NCI-H146 (cell line): ENCODE results near the gene PGBD5.

Experiments used
- DNase-seq: peaks from one replicate; lab custom pipeline; 2025; lab: John Stamatoyannopoulos, UW

PGBD5 gene

DNA sequence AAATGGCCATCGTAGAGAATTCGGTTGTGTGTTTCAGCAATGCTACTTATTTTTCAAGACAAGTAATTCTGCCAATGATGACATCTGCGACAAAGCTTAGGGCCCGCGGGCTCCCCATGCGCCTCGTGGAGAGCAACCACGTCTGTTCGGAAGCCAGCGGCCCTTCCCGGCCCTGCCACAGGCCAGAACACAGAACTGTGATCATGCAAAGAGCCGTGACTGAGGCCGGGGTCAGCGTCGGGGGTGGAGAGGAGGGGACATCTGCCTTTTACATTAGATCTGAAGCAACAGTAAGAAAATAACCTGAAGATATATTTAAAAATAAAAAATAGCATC lies 103.7 kb downstream of the PGBD5 start:
- no peak for DNase-seq

DNA sequence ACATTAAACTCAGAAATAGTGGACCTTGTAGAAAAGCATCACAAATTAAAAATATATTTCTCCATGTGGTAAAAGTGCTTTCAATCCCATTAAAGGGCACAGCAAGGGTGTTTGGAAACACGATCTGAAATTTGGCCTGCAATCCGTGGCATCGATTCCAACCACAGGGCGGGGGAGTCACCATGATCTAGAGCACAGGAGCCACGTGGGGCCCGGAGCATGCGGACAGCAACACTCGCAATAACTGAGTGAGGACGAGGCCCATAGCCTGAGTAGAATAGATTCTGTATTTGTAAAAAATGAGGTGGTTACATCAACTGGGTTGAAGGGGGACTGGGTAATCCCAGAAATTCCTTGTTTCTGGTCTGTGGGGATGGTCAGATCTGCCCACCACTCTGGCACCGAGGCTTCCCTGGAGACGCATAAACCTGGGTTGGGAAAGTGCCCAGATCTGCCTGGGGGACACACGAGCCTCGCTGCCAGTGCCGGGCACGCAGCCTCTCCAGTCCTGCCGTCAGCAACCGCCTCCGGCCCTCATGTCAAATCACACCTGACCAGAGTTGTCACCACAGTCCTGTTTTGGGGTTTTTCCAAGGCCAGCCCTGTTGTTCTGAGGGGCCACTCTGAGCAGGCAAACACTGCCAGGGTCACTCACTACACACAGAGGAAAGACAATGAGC lies 104.3 kb downstream of the PGBD5 start:
- DNase-seq: no peak

DNA sequence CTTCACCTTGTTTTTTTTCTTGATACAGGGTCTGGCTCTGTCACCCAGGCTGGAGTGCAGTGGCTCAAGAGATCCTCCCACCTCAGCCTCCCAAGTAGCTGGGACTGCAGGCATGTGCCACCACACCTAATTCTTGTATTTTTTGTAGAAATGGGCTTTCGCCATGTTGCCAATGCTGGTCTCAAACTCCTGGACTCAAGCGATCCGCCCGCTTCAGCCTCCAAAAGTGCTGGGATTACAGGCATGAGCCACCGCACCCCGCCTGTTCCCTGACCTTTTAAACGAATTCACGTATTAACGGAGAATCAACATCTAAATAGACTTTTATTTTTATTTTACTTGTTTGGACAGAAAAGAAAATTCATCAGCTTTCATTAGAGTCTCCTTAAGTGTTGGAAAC lies 104.8 kb downstream of the PGBD5 start:
- no peak for DNase-seq

DNA sequence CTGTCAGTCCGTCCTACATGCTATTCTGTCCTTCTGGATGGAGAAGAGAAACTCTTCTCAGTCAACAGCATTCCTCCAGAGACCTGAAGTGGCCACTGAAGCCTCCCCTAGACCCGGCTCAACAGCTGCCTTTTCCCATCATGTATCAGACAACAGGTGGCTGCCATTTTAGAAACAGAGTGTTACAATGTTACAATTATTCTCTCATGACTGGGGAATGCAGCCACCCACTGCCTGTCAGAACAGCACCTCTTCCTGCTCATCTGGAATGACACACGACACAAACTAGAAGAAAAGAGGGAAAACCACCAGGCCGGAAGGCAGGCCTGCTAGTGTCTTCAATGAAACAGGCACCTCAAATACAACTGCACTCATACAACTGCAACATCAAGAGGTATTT lies 105.3 kb downstream of the PGBD5 start:
- no peak for DNase-seq

DNA sequence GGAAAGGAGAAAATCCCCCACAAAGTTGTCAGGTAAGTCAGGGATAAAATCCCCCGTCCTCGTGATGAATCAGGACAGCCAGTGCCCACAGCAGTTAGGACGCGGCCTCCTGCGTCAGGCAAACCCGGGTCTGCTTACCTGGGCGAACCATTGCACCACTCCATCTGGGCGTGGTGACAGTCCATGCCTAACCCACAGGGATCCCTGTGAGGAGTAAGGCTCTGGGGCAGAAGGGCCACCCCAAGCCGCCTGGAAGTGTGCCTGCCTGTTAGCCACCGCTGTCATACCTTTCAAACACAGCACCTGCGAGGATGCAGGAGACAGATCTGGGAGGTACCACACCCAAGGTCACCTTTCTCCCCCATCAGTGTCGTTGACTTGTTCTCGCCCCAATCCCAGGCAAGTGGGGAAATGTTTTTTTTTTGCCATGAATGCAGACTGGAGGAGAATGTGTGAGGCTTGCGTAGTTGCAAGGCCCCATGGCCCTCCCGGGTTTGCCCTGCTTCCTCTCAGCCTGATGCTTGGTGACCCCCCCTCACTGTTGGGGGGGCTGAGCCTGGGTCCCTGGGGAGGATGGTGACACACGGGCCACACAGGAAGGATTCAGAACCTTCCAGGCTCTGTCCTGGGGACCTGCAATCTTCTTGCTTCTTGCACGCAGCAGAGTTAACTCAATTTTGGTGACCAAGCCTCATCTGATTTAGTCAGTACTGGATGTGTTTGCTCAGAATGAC lies 107.0 kb downstream of the PGBD5 start:
- DNase-seq: no peak

DNA sequence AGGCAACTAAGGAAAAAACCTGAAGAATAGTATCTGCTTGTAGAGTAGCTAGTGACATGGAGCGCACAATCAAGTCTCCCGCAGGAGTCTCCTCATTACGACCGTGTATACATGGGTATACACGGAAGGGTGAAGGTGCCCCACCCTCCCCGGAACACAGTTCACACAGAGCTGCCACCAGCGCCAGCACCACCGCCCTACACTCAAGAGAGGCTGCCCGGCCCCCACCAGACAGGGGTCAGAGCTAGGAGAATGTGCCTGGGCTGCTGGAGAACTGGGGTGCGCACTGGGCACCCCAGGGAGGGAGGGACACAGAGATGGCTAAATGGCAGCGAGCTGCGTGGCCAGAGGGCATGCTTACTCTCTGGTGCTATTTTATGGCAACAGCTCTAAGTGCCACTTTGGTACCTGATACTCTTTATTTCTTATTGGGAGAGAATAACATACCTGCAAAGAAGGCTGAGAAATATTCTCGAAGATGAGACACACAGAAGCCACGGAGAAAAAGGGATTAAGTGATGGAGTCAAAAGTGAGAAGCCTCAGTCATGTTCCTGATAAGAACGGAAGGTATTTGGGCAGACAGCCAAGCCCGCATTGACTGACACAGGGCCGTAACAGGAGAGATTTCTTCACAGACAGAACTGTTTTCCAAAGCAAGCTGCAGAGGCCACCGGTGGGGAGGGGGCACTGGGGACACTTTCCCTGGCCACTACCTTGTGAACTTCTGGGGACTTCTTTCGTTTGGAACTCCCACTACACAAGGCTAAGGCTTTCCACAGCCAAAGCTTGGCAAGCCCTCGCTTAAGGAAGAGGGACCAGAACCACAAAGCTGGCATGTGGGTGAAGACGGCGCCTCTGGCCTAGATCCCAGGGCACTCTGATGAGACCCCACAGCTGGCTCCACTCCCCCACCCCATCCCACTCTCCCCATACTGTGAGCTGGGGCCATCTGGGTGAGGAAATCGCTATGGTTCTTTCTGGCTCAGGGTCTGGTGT lies 108.0 kb downstream of the PGBD5 start:
- no peak for DNase-seq

DNA sequence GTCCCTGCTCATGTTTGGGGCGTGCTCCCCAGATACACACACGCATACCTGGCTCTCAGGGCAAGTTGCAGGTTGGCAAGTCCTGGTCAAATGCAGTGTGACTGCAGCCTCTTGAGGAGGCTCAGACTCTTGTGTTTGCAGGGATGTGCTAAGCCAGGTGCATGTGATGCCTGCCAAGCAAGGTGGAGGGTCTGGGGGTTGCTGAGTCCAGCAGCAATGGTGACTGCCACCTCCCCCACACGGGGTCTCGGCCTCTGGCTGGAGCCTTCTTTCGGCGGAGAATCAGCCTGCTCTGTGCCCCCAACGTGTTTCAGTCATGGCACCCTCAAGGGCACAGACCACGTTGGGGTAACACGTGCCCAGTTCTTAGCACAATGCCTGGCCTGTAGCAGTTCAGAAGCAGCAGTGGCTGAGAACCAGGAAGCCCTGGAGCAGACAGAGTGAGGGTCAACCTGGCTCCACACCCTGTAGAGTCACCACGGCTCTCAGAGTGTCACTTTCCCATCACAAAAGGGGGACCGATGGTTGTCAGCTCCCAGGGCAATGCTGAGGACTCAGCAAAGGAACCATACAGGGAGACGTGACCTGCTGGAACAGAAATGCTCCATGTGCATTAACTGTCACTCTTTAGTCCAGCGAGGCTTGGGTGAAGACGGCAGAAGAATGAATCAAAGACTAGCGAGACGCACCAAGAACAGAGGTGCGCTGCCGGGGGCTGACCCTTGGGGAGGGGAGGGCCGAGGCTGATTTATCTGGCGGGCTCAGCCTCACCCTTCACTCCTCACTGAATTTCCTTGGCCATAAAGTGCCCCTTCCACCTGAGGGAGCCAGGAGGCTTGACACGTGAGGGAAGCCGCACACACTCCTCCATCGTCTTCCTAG lies 109.0 kb downstream of the PGBD5 start:
- DNase-seq: no peak

DNA sequence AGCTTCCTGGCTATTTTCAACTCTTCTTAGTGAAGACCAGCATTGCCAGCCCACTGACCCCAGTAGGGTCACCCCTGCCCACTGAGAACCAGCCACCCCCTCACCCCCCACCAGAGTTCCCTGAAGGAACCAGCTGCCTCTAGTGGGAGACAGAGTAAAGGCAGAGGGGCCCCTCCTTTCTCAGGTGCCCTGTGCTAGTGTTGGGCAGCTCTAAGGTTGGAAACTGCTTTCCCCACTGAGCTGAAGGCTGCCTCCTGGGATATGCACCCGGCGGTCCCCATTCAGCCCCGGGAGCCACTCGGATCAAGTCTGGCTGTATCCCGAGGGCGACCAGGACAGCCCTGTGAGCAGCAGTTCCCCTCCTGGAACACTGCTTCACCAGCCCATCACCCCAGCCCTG lies 111.0 kb downstream of the PGBD5 start:
- DNase-seq: no peak

DNA sequence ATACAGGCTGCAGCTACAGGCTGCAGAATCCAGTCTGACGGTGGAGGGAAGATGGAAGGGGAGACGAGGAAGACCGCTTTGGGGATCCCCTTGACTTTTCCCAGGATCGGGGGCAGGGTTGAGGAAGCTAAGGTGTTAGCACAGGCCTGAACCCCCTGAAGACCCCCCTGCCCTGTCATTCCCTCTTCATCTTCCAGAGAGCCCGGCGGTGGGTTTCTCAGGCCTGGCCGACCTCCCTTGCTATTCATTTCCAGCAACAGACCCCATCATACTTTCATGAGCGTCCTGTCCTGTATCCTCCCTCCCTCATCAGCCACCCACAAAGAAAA lies 112.0 kb downstream of the PGBD5 start:
- DNase-seq: no peak

DNA sequence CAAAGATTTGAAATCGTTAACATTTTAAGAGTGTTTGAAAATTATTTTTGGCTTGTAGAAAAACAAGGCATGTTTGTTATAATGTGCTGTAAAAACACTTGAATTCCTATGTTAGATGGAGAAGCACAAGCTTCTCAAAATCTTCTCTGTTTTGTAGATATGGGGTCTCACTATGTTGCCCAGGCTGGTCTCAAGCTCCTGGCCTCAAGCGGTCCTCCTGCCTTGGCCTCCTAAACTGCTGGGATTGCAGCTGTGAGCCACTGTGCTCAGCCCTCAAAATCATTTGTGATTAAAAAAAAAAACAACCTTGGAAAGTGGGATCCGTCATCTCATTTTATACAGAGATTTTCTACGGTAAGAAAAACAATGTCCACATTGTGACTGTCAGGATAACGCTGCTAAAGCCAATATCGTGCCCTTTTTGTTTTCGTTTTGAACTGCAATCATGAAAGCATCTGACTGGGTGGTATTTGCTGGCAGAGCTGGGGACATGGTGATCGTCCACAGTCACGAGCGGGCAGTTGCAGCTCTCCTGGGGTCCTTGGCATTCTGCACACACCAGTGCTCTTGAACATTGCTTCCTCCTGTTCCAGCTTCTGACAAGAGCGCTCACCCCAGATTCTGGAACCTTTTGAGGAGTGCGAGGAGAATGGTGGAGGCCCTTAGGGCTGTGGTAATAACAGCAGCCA lies 112.5 kb downstream of the PGBD5 start:
- DNase-seq: no peak

DNA sequence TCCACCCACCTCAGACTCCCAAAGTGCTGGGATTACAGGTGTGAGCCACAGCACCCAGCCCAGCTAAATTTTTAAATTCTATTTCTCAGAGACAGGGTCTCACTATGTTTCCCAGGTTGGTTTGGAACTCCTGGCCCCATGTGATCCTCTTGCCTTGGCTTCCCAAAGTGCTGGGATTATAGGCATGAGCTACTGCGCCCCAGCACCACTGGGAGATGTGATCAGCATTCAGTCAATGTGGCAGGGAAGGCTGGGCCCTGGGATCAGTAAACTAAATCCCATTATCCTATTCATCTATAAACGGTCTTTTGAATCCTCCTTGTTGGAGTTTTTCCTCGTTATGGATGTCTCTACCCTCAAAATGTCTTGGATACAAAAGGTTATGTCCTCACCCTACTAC lies 113.5 kb downstream of the PGBD5 start:
- no peak for DNase-seq

DNA sequence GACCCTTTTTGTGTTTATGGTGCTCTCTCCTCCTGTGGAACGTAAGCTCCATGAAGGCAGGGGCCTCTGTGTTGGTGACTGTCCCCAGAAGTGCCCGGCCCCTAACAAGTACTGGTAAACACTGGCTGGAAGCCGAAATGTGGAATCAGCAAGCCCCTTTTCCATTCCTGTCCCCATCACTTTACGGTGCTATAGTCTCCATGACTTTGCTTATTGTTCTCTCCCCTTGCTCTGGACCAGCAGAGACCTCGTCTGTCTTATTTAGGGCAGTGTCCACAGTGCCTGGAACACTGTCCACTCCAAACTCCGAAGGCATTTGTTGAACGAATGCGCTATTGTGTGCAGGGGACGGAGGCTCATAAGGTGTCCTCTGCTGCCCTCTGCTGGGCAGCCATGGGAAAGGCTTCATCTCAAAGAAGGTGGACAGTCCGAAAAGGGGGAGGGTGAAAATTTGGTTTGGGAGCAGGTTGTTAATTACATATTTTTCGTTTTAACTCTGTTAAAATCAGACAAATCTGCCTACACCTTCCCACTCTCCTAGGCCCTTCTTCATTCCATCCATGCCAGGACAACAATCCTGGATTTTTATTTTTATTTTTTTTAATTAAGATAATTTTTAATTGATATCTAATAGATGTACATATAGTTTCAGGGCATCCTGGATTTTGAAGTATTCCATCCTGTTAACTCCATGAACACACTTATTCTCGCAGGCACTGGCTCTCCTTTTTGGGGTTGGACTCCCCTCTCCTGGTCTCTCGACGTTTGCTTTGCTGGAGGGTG lies 115.6 kb downstream of the PGBD5 start:
- DNase-seq: peak; percentile 79

DNA sequence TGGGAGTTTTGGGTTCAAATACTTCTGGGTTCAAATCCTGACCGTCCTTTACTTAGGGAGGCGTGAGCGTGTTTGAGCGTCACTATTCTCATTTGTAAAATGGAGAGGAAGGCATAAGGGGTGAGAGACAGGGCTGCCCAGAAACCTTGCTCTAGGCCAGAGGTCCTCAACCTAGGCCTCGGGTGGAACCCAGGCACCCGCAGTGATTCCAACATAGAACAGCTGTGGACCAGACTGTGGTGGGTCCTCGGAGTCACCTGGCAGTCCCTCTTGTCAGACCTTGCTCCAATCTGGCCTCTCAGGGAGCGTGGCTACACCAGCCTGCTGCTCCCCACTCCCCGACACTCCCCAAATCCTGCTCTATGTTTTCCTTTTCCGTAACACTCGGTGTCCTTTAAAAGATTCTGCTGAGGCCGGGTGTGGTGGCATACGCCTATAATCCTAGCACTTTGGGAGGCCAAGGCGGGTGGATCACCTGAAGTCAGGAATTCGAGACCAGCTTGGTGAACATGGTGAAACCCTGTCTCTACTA lies 116.4 kb downstream of the PGBD5 start:
- no peak for DNase-seq

DNA sequence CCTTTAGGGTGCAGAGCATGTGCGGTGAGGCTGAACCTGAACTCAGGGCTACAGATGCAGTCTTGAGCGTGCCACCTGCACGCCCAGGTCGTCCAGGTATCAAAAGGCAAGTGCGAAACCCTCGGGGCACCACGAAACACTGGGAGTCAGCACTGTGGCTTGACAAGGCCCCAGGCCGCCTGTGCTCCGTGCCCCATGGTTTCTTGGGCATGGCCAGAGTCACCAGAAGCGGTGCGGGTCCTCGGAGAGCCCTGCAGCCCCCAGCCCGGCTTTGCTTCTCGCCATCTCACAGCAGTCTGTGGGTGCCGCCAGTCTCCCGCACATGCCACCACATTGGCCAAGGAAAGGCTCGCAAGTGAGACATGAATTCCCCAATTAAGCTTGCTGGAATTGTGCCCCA lies 117.3 kb downstream of the PGBD5 start:
- no peak for DNase-seq

DNA sequence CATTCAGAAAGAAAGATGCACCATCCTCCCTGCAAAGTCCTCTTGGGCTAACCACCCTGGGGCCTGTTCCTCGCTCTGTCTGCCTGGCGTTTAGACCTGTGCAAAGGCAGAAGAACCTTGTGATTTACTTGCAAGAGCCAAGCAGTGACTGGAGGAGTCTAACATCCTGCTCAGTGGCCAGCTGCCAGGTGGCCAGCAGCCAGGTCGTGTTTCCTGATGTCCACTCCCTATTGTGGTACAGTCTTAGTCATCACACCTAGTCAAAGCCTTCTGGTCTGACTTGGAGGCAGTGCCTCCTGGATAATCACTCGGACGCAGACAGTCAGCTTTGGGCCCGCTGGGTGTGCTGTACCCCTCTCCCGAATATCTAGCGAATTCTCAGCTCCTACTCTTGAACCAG lies 118.1 kb downstream of the PGBD5 start:
- peak; percentile 73 for DNase-seq

DNA sequence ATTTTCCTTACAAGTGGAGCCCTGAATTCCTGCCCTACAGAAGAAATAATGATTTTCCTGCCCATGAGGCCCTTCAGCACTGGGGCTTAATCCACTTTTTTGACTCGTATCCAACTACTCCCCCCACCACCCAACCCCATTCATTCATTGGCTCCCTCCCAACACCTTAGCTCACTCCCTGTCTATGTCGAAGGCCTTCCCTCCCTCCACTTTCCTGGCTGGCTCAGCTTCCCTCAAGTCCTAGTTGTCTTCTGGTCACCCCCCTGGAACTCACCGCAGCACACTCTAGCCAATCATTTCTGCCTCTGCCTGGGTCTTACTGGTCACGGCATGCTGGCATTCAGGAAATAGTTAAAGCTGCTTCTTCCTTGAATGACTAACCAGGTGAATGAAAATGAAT lies 118.9 kb downstream of the PGBD5 start:
- no peak for DNase-seq

DNA sequence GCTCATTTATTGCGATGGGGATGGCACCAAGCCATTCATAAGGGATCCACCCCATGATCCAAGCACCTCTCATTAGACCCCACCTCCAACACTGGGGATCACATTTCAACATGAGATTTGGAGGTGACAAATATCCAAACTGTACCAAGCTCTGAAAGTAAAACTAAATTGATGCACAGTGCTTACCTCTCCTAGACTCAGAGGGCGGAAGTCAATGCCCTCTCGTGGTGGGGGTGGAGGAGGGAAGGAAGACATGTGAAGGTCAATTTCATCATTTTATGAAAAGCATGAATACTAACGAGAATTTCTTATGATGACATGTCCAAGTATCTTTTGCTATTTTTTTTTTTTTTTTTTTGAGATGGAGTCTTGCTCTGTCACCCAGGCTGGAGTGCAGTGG lies 120.0 kb downstream of the PGBD5 start:
- DNase-seq: no peak

DNA sequence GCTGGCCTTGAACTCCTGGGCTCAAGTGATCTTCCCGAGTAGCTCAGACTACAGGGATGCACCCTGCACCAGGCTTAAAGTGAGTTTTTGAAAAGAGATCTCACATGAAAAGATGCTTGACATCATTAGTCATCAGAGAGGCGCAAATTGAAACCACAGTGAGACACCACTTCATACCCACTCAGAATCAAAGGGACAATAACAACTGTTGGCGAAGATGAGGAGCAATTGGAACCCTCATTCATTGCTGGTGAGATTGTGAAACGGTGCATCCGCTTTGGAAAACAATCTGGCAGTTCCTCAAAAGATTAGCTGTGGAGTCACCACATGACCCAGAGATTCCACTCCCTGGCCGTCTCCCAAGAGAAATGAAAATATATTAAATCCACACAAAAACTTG lies 122.3 kb downstream of the PGBD5 start:
- DNase-seq: no peak

DNA sequence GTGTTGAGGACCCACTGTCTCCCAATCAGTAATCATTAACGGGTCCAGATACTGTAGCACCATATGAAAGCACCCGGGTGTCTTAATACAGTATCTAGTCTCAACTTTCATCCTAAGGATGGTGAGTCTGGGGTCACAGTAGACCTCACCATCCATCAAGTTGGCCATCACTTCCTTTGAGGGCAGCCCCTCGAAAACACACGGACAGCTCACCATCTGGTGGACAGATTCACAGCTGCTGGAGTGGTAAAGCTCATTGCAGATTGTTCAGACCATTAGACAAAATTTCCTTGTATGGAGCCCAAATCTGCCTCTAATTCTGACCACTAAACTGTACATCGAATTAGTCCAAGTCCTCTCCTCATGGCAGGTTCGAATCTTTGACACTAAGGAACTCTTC lies 123.1 kb downstream of the PGBD5 start:
- DNase-seq: no peak

DNA sequence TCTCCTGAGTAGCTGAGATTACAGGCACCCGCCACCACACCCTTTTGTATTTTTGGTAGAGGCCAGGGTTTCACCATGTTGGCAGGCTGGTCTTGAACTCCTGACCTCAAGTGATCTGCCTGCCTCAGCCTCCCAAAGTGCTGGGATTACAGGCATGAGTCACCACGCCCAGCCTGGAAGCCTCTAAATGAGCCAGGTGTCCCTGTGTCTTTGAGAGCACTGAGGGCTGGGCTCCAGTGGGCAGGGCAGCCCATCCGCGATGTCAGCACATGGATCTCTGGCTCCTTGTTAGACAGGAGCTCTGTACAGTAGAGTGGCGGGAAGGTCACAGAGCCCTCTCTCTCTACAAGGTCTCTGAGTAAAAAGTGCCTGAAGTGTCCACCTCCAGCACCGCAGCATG lies 124.3 kb downstream of the PGBD5 start:
- DNase-seq: no peak
